ENCODE measurements around the gene PTPRR.

Gene PTPRR

GRCh38 chr12:70754330-70754741 lies 166.2 kb downstream of the PTPRR start:
- DNase-seq (ENCODE audit: low read depth), result no peak
- H3K4me3 ChIP-seq (ENCODE audit: low read depth, low read length), result no peak overlapping the region
- no peak for TF ChIP-seq CTCF (conservative IDR thresholded peaks at IDR 0.05; ENCODE audit: low read depth, low read length)

GRCh38 chr12:70752327-70752726 lies 168.2 kb downstream of the PTPRR start:
- DNase-seq (ENCODE audit: low read depth), result no peak
- TF ChIP-seq CTCF (conservative IDR thresholded peaks at IDR 0.05; ENCODE audit: low read depth, low read length), result no peak
- no peak overlapping the region for H3K4me3 ChIP-seq (ENCODE audit: low read depth, low read length)

GRCh38 chr12:70749931-70750330 lies 170.6 kb downstream of the PTPRR start:
- TF ChIP-seq CTCF (conservative IDR thresholded peaks at IDR 0.05; ENCODE audit: low read depth, low read length), result no peak
- no peak overlapping the region for H3K4me3 ChIP-seq (ENCODE audit: low read depth, low read length)
- DNase-seq (ENCODE audit: low read depth), result no peak

DNA sequence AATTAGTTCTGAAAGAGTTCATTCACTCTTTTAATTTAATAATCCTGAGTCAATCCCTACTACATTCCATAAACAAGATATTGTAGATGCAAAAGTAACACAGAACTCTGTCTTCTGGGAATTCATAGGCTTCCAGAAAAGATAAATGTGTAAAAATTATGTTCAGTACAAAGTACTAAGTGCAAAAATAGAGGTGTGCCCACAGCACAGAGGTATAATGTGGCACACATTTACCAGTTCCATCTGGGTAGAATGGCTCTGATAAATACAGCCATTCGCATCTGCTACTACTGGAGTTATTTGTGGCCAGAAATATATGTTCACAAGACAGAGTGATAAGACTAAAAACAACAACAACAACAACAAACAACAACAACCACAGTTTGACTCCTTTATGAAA lies 171.7 kb downstream of the PTPRR start:
- no peak for TF ChIP-seq CTCF (conservative IDR thresholded peaks at IDR 0.05; ENCODE audit: low read depth, low read length)
- no peak overlapping the region for H3K4me3 ChIP-seq (ENCODE audit: low read depth, low read length)

GRCh38 chr12:70747445-70748260 lies 172.9 kb downstream of the PTPRR start:
- no peak for DNase-seq (ENCODE audit: low read depth)
- H3K4me3 ChIP-seq (ENCODE audit: low read depth, low read length), result no peak overlapping the region
- no peak for TF ChIP-seq CTCF (conservative IDR thresholded peaks at IDR 0.05; ENCODE audit: low read depth, low read length)

More for the DNA sequence above, 171.7 kb downstream of the PTPRR start:
- DNase-seq (ENCODE audit: low read depth), result no peak

- no peak for TF ChIP-seq CTCF (conservative IDR thresholded peaks at IDR 0.05; ENCODE audit: low read depth, low read length)
- no peak for DNase-seq (ENCODE audit: low read depth)
Observed at GRCh38 chr12:70745048-70745447, 175.5 kb downstream of the PTPRR start.

GRCh38 chr12:70744178-70744577 lies 176.4 kb downstream of the PTPRR start:
- no peak overlapping the region for H3K4me3 ChIP-seq (ENCODE audit: low read depth, low read length)
- DNase-seq (ENCODE audit: low read depth), result peak; percentile 4
- TF ChIP-seq CTCF (conservative IDR thresholded peaks at IDR 0.05; ENCODE audit: low read depth, low read length), result no peak

More at GRCh38 chr12:70745048-70745447, 175.5 kb downstream of the PTPRR start:
- H3K4me3 ChIP-seq (ENCODE audit: low read depth, low read length), result no peak overlapping the region
